Measurements from ENCODE around the gene TWSG1.
"Not testable (repeated sequence)": the region's sequence is repeated elsewhere in the genome, so short reads cannot be mapped to it uniquely, and the experiment has no call there.

TWSG1 gene

GRCh38 chr18:9417073-9417851 lies 82.7 kb downstream of the TWSG1 start:
- Mint-ChIP-seq H3K4me3 (no peak overlapping the region), H3K9me3 (no peaks in the 10 kb centered on the region), H3K4me1 (ENCODE audit: low read depth) (no peaks in the 10 kb centered on the region), H3K27me3 (ENCODE audit: low read depth) (no peaks in the 10 kb centered on the region), H3K27ac (no peak overlapping the region), H3K36me3 (ENCODE audit: low read depth) (no peaks in the 10 kb centered on the region)

- no peak overlapping the region for H3K4me3 Mint-ChIP-seq
- H3K27me3 Mint-ChIP-seq (ENCODE audit: low read depth), result no peaks in the 10 kb centered on the region
- no peaks in the 10 kb centered on the region for H3K9me3 Mint-ChIP-seq
- no peak overlapping the region for H3K27ac Mint-ChIP-seq
- no peaks in the 10 kb centered on the region for H3K4me1 Mint-ChIP-seq (ENCODE audit: low read depth)
- no peaks in the 10 kb centered on the region for H3K36me3 Mint-ChIP-seq (ENCODE audit: low read depth)
Observed at GRCh38 chr18:9418047-9418690, 83.6 kb downstream of the TWSG1 start.

- no peaks in the 10 kb centered on the region for H3K36me3 Mint-ChIP-seq (ENCODE audit: low read depth)
- H3K27me3 Mint-ChIP-seq (ENCODE audit: low read depth), result no peaks in the 10 kb centered on the region
- H3K27ac Mint-ChIP-seq, result no peak overlapping the region
Observed at GRCh38 chr18:9419956-9420631, 85.5 kb downstream of the TWSG1 start.

GRCh38 chr18:9421096-9421900 lies 86.7 kb downstream of the TWSG1 start:
- no peaks in the 10 kb centered on the region for H3K36me3 Mint-ChIP-seq (ENCODE audit: low read depth)
- H3K9me3 Mint-ChIP-seq, result no peaks in the 10 kb centered on the region
- H3K27ac Mint-ChIP-seq, result no peak overlapping the region

More at GRCh38 chr18:9419956-9420631, 85.5 kb downstream of the TWSG1 start:
- no peaks in the 10 kb centered on the region for H3K4me1 Mint-ChIP-seq (ENCODE audit: low read depth)
- H3K4me3 Mint-ChIP-seq, result no peak overlapping the region
- no peaks in the 10 kb centered on the region for H3K9me3 Mint-ChIP-seq

GRCh38 chr18:9421901-9422327 lies 87.3 kb downstream of the TWSG1 start:
- no peak overlapping the region for H3K27ac Mint-ChIP-seq
- H3K36me3 Mint-ChIP-seq (ENCODE audit: low read depth), result no peaks in the 10 kb centered on the region
- no peak overlapping the region for H3K4me3 Mint-ChIP-seq
- H3K9me3 Mint-ChIP-seq, result no peaks in the 10 kb centered on the region
- H3K27me3 Mint-ChIP-seq (ENCODE audit: low read depth), result no peaks in the 10 kb centered on the region
- H3K4me1 Mint-ChIP-seq (ENCODE audit: low read depth), result no peaks in the 10 kb centered on the region

More at GRCh38 chr18:9421096-9421900, 86.7 kb downstream of the TWSG1 start:
- Mint-ChIP-seq H3K27me3 (ENCODE audit: low read depth) (no peaks in the 10 kb centered on the region), H3K4me3 (no peak overlapping the region), H3K4me1 (ENCODE audit: low read depth) (no peaks in the 10 kb centered on the region)

GRCh38 chr18:9422816-9423519 lies 88.4 kb downstream of the TWSG1 start:
- H3K4me3 Mint-ChIP-seq, result no peak overlapping the region
- H3K27ac Mint-ChIP-seq, result no peak overlapping the region
- no peaks in the 10 kb centered on the region for H3K36me3 Mint-ChIP-seq (ENCODE audit: low read depth)
- H3K4me1 Mint-ChIP-seq (ENCODE audit: low read depth), result no peaks in the 10 kb centered on the region
- no peaks in the 10 kb centered on the region for H3K27me3 Mint-ChIP-seq (ENCODE audit: low read depth)
- no peaks in the 10 kb centered on the region for H3K9me3 Mint-ChIP-seq

- H3K27ac Mint-ChIP-seq; H3K4me1 Mint-ChIP-seq (ENCODE audit: low read depth); H3K27me3 Mint-ChIP-seq (ENCODE audit: low read depth); H3K9me3 Mint-ChIP-seq; H3K36me3 Mint-ChIP-seq (ENCODE audit: low read depth); H3K4me3 Mint-ChIP-seq: not testable (repeated sequence)
Observed at GRCh38 chr18:9423648-9424047, 89.1 kb downstream of the TWSG1 start.

- H3K9me3 Mint-ChIP-seq; H3K4me3 Mint-ChIP-seq; H3K27ac Mint-ChIP-seq; H3K4me1 Mint-ChIP-seq (ENCODE audit: low read depth); H3K27me3 Mint-ChIP-seq (ENCODE audit: low read depth); H3K36me3 Mint-ChIP-seq (ENCODE audit: low read depth): not testable (repeated sequence)
Observed at GRCh38 chr18:9424235-9424634, 89.7 kb downstream of the TWSG1 start.

- H3K27me3 Mint-ChIP-seq (ENCODE audit: low read depth), result no peaks in the 10 kb centered on the region
- H3K27ac Mint-ChIP-seq, result no peak overlapping the region
- no peaks in the 10 kb centered on the region for H3K4me1 Mint-ChIP-seq (ENCODE audit: low read depth)
- no peaks in the 10 kb centered on the region for H3K36me3 Mint-ChIP-seq (ENCODE audit: low read depth)
- H3K9me3 Mint-ChIP-seq, result no peaks in the 10 kb centered on the region
- no peak overlapping the region for H3K4me3 Mint-ChIP-seq
Observed at GRCh38 chr18:9426753-9427152, 92.2 kb downstream of the TWSG1 start.

GRCh38 chr18:9428301-9428706 lies 93.7 kb downstream of the TWSG1 start:
- Mint-ChIP-seq H3K9me3 (no peaks in the 10 kb centered on the region), H3K4me3 (no peak overlapping the region), H3K27me3 (ENCODE audit: low read depth) (no peaks in the 10 kb centered on the region), H3K36me3 (ENCODE audit: low read depth) (no peaks in the 10 kb centered on the region), H3K27ac (no peak overlapping the region), H3K4me1 (ENCODE audit: low read depth) (peaks cover 1% of the 10 kb centered on the region)

GRCh38 chr18:9428862-9429661 lies 94.5 kb downstream of the TWSG1 start:
- Mint-ChIP-seq H3K4me1 (ENCODE audit: low read depth) (peaks cover 6% of the 10 kb centered on the region), H3K9me3 (no peaks in the 10 kb centered on the region), H3K27me3 (ENCODE audit: low read depth) (no peaks in the 10 kb centered on the region), H3K36me3 (ENCODE audit: low read depth) (no peaks in the 10 kb centered on the region), H3K4me3 (no peak overlapping the region), H3K27ac (no peak overlapping the region)

- Mint-ChIP-seq H3K27ac (no peak overlapping the region), H3K27me3 (ENCODE audit: low read depth) (no peaks in the 10 kb centered on the region), H3K4me1 (ENCODE audit: low read depth) (peaks cover 6% of the 10 kb centered on the region), H3K36me3 (ENCODE audit: low read depth) (no peaks in the 10 kb centered on the region), H3K9me3 (no peaks in the 10 kb centered on the region), H3K4me3 (no peak overlapping the region)
Observed at GRCh38 chr18:9429662-9429993, 95.1 kb downstream of the TWSG1 start.

- H3K36me3 Mint-ChIP-seq (ENCODE audit: low read depth); H3K4me3 Mint-ChIP-seq; H3K27ac Mint-ChIP-seq; H3K9me3 Mint-ChIP-seq; H3K27me3 Mint-ChIP-seq (ENCODE audit: low read depth); H3K4me1 Mint-ChIP-seq (ENCODE audit: low read depth): not testable (repeated sequence)
Observed at GRCh38 chr18:9430315-9430714, 95.7 kb downstream of the TWSG1 start.
